SKM-1 treated with dmso at 0.1 percent for 144 hours (cell line): ENCODE measurements around the gene DEPDC1B.
"Not testable (repeated sequence)": the region's sequence is repeated elsewhere in the genome, so short reads cannot be mapped to it uniquely, and the experiment has no call there.

Source experiments
- DNase-seq: peaks from one replicate; lab custom pipeline; 2025; ENCODE audit not compliant: unreplicated experiment; lab: John Stamatoyannopoulos, UW

DEPDC1B gene

DNA sequence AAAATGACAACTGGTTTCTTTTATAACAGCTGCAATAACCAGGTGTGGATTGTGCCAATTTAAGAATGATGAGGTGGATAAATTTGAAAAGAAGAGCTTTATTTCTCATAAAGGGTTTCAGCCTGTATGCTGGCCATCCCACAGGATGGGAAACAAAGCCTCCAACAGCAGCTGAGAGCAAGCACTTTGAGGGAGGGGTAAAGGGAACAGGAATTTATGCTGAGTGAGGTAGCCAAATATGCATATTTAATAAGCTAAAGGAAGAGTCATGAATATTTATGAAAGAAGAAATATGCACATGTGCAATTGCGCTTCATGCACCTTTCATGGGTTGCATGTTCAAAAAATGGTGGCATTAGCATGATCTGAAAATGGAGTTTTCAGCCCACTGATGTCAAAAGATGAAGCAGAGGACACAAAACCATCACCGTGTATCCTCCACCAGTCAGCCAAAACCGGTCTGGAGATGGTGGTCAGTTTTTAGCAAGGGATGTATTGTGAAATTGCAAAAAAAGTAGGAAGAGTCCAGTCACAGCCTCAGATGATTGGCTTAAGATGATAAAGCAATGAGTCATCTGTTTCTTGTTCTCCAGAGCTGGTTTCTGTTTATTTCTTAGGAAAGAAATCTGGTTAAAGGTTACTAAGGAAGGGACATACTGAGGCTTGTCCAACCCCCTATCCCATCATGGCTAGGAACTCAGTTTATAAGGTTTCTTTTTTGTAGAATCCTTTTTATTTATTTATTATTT lies 47.9 kb downstream of the DEPDC1B start:
- peak; percentile 41 for DNase-seq

GRCh38 chr5:60649288-60649917 lies 50.6 kb downstream of the DEPDC1B start:
- DNase-seq = peak; percentile 35

DNA sequence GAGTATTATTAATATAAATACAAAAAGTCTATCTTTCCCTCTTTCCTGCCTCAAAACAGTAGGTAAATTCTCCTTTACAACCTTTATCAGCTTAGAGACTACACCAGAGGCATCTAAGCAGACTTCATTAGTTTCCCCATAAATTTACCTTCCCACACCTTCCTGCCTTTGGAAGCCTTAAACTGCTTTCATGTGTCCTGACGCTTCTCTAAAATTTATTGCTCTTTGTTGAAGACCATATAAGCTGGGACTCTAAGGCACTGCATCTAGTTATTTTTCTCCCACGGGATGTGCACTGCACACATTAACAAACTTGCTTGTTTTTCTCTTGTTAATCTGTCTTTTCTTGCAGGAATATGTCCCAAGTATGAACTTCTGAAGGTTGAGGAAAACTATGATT lies 51.8 kb downstream of the DEPDC1B start:
- no peak for DNase-seq

DNA sequence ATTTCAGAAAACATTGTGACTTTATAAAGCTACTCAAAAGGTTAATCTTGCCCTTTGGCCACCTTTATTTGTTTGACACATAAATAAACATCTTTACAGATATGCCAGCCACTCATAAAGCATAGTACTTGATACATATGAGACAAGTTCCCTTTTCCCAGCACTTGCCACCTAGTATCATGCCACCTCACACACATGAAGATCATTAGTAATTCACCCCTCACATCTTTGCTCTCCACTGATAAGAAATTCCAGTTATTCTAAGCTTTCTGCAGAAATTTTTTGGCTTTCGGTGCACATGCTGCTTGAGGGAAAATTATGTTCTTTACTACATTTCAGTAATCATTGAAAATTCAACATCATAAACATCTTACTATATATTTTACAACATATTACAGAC lies 59.1 kb downstream of the DEPDC1B start:
- no peak for DNase-seq

- DNase-seq = no peak
Observed at GRCh38 chr5:60639544-60639943, 60.4 kb downstream of the DEPDC1B start.

DNA sequence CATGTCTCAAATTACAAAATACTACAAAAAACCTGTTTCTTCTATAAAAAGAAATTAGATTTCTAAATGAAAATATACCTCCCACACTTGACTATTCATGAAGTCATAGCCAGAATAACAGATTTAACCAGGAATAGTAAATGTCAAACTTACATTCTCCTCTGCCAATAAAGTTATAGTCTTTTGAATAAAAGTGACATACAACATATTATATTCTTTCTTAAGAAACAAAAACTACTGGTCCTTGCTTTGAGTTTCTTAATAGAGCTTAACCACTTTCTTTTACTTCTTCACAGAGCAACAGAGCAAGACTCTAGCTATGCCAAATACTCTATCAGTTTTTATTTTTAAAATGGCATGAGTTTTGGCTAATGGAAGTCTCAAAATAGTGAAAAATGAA lies 61.7 kb downstream of the DEPDC1B start:
- no peak for DNase-seq

DNA sequence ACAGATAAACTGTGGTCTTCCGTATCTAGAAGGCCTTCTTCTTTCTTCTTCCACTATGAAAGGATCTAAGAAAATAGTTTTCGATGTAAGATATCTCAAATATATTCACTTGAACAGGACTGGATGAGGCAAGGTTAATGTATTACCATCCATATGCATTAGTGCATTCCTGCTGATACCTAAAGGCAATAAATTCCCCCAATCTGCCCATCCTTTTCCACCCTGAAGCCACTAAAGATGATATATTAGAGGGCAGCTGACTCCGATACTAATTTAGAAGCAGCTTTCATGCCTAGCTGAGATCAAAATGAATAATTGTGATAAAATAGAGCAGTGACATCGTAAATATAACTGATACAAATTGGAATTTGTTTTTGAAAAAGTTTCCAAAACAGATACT lies 63.3 kb downstream of the DEPDC1B start:
- DNase-seq = no peak

GRCh38 chr5:60636001-60636400 lies 64.0 kb downstream of the DEPDC1B start:
- no peak for DNase-seq

DNA sequence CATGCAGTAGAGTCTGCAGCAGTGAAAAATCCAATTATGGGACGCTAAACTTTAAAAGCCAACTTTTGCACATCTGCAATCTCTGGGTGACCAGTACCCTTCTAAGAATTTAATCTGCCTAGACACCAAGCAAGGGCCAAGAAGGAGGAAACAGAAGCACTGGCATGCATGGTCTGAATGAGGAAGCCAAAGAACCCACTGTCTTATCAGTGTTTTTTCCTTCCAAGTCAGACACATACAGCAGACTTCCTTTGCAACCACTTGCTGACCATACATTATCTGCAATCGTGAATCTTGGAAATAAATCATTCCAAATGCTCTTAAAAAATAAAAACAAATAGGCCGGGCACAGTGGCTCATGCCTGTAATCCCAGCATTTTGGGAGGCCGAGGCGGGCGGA lies 65.9 kb downstream of the DEPDC1B start:
- DNase-seq = peak; percentile 21

DNA sequence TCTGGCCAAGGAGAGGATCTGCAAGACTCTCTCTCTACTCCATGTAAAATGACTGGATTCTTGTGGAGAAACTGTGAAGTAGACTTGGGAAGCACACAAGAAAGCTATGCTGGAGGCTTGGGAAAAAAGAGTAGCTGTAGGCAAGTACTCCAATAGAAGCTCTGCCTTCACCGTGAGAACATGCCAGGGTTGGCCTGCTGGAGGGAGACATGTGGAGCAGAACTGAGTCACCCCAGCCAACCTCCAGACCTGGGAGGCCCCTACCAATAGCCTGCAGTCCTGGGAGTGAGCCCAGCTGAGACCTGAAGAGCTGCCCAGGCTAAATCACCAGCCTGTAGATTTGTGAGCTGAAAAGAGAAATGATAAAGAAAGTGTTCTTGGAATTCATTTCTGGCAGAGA lies 66.6 kb downstream of the DEPDC1B start:
- no peak for DNase-seq

GRCh38 chr5:60632153-60632552 lies 67.8 kb downstream of the DEPDC1B start:
- DNase-seq = no peak

GRCh38 chr5:60630836-60631235 lies 69.1 kb downstream of the DEPDC1B start:
- DNase-seq = no peak

DNA sequence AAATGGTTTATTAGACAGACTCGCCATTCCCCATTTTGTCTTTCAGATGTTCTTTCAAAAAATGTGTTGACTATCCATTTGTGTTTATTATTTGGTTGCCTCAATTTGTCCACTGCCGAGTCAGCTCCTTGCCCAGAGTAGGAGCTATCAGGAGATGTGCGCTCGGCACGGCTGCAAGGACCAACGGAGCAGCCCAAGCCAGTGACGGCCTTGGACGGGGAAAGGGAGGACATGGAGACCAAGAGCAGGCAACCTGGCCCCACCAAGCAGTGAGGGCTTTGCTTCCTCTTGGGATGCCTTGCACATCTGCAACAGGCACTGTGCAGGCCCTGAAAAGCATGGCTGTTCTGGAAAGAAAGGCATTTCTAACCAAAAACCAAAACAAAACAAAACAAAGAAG lies 69.8 kb downstream of the DEPDC1B start:
- no peak for DNase-seq

GRCh38 chr5:60624875-60625274 lies 75.1 kb downstream of the DEPDC1B start:
- DNase-seq = not testable (repeated sequence)

DNA sequence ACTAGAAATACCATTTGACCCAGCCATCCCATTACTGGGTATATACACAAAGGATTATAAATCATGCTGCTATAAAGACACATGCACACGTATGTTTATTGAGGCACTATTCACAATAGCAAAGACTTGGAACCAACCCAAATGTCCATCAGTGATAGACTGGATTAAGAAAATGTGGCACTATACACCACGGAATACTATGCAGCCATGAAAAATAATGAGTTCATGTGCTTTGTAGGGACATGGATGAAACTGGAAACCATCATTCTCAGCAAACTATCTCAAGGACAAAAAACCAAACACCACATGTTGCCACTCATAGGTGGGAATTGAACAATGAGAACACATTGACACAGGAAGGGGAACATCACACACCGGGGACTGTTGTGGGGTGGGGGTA lies 79.2 kb downstream of the DEPDC1B start:
- not testable (repeated sequence) for DNase-seq

DNA sequence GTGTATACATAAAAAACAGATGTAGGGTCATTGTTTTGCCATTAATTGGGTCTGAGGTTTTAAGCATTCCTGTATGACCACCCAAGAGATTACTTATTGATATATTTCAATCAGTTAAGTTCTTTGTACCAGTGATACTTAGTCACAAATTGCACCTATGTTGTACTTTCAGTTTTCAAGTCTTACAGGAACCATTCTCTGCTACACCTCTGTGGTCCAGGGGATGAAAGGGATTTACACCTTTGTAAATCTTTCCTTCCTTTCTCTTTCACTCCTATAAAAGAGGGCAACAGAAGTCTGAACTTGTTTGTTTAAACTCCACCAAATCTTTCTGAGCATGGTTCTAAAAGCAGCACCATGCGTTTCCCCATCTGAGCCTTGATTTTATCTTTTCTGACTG lies 86.1 kb downstream of the DEPDC1B start:
- DNase-seq = no peak

GRCh38 chr5:60611099-60611740 lies 88.7 kb downstream of the DEPDC1B start:
- DNase-seq = no peak

- DNase-seq = no peak
Observed at GRCh38 chr5:60604771-60605170, 95.2 kb downstream of the DEPDC1B start.

GRCh38 chr5:60598424-60598823 lies 101.5 kb downstream of the DEPDC1B start:
- DNase-seq = no peak

GRCh38 chr5:60597572-60598320 lies 102.2 kb downstream of the DEPDC1B start:
- DNase-seq = peak; percentile 26

DNA sequence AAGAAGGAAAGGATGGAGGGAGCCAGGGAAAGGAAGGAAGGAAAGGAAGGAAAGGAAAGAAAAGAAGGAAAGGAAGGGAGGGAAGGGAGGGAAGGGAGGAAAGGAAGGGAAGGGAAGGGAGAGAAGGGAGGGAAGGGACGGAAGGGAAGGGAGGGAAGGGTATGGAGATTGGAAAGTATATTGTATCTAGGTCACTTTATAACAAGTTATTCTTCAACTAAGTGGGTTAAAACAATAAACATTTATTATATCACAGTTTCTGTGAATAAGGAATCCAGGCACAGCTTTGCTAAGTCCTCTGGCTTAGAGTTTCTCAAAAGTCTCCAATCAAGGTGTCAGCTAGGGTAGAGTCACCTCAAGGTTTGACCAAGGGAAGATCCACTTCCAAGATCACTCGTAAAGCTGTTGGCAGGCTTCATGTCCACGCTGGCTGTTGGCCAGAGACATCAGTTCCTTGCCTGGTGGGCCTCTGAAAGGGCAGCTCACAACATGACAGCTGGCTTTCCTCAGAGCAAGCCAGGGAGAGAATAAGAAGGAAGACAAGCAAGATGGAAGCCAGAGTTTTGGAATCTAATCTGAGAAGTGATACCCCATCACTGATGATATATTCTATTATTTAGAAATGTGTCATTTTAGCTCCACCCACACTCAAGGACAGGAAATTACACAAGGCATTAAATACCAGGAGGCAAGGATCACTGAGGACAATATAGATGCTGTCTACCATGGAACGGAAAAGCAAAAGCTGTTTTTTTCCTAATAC lies 105.1 kb downstream of the DEPDC1B start:
- no peak for DNase-seq
